Right atrium auricular region (tissue), 2 donors: ENCODE measurements around the gene NCOA4. TPM values are rescaled to one million over a fixed set of nuclear protein-coding genes. Genes with fewer than 3 reads are reported as not detected.
"Not testable (repeated sequence)": the region's sequence is repeated elsewhere in the genome, so short reads cannot be mapped to it uniquely, and the experiment has no call there.

Source experiments
- DNase-seq: peaks from one replicate; pipeline ENCODE4 v3.0.0-alpha.2; 2019; ENCODE audit warnings: low spot score
- H3K27ac ChIP-seq, 2 donors: fragments of 200-600 bp; sonication (generic); 1 replicate in 1 of 2; 2 replicates in 1 of 2; pipeline ENCODE4 v1.5.1; 2016 to 2019
- H3K27me3 ChIP-seq, 2 donors: fragments of 200-600 bp; sonication (generic); one replicate each; pipeline versions ENCODE4 v1.5.1 to v1.6.0; 2017 to 2019
- H3K36me3 ChIP-seq: fragments of 200-600 bp; sonication (generic); one replicate; pipeline ENCODE4 v1.5.1; 2016
- H3K4me1 ChIP-seq, 2 donors: fragments of 200-600 bp; sonication (generic); one replicate each; pipeline versions ENCODE4 v1.5.1 to v1.6.0; 2017 to 2019
- H3K4me3 ChIP-seq, 2 donors: fragments of 200-600 bp; sonication (generic); 1 replicate in 1 of 2; 2 replicates in 1 of 2; pipeline ENCODE4 v1.5.1; 2017 to 2019; ENCODE audit warnings: mild to moderate bottlenecking in 1 of 2, moderate library complexity in 1 of 2
- H3K9me3 ChIP-seq, 2 donors: fragments of 200-600 bp; sonication (generic); one replicate each; pipeline ENCODE4 v1.5.1; 2019
- CTCF ChIP-seq, 2 donors: fragments of 200-600 bp; sonication (generic); IDR thresholded peaks; one replicate each; pipeline ENCODE4 v1.5.1; 2019; ENCODE audit warnings: antibody characterized with exemption in 2 of 2
- total RNA-seq, 2 donors: library from RNA; depleted of rRNA; stranded (reverse); fragments of >200 nt; gene quantifications; one replicate each; pipeline ENCODE4 v1.1.0, GENCODE V29; 2016

Gene NCOA4
- total RNA-seq, 2 donors from 2014 or later, result 155 to 259 TPM

- Histone ChIP-seq H3K9me3 (peaks cover 5% of the 10 kb centered on the region in 2 donors), H3K4me1 (no peaks in the 10 kb centered on the region), H3K36me3 (no peaks in the 10 kb centered on the region), H3K27ac (no peak overlapping the region), H3K27me3 (no peaks in the 10 kb centered on the region), H3K4me3 (no peak overlapping the region)
- no peak for TF ChIP-seq CTCF (IDR thresholded peaks at IDR 0.05)
- DNase-seq, result no peak
Observed at GRCh38 chr10:46055771-46056170, 25.3 kb upstream of the NCOA4 start.

GRCh38 chr10:46053534-46054434, 23.4 kb upstream of the NCOA4 start:
- H3K27me3 ChIP-seq, result no peaks in the 10 kb centered on the region
- no peak for TF ChIP-seq CTCF (IDR thresholded peaks at IDR 0.05)
- no peaks in the 10 kb centered on the region for H3K4me1 ChIP-seq
- no peak for DNase-seq
- peaks cover 5% of the 10 kb centered on the region in 2 donors for H3K9me3 ChIP-seq
- no peaks in the 10 kb centered on the region for H3K36me3 ChIP-seq
- H3K27ac ChIP-seq, result no peak overlapping the region
- no peak overlapping the region for H3K4me3 ChIP-seq

- Histone ChIP-seq H3K4me3 (no peak overlapping the region), H3K36me3 (no peaks in the 10 kb centered on the region), H3K27ac (no peak overlapping the region), H3K27me3 (no peaks in the 10 kb centered on the region), H3K9me3 (peaks cover 5% of the 10 kb centered on the region in 2 donors), H3K4me1 (no peaks in the 10 kb centered on the region)
- no peak for DNase-seq
- no peak for TF ChIP-seq CTCF (IDR thresholded peaks at IDR 0.05)
Observed at GRCh38 chr10:46052791-46053375, 22.5 kb upstream of the NCOA4 start.

GRCh38 chr10:46052057-46052790, 21.8 kb upstream of the NCOA4 start:
- Histone ChIP-seq H3K4me1 (no peaks in the 10 kb centered on the region), H3K27ac (no peak overlapping the region), H3K27me3 (no peaks in the 10 kb centered on the region), H3K9me3 (peaks cover under 1 to 3% of the 10 kb centered on the region in 2 donors), H3K36me3 (no peaks in the 10 kb centered on the region), H3K4me3 (no peak overlapping the region)
- DNase-seq, result no peak
- no peak for TF ChIP-seq CTCF (IDR thresholded peaks at IDR 0.05)

- Histone ChIP-seq H3K27me3 (no peaks in the 10 kb centered on the region), H3K4me3 (no peak overlapping the region), H3K27ac (no peak overlapping the region), H3K9me3 (no peaks in the 10 kb centered on the region), H3K4me1 (no peaks in the 10 kb centered on the region), H3K36me3 (no peaks in the 10 kb centered on the region)
- DNase-seq, result no peak
- no peak for TF ChIP-seq CTCF (IDR thresholded peaks at IDR 0.05)
Observed at GRCh38 chr10:46050941-46051623, 20.7 kb upstream of the NCOA4 start.

- not testable (repeated sequence) for H3K36me3 ChIP-seq, H3K27ac ChIP-seq, H3K4me3 ChIP-seq, H3K27me3 ChIP-seq, H3K4me1 ChIP-seq, DNase-seq, H3K9me3 ChIP-seq
Observed at GRCh38 chr10:46049497-46049831, 19.0 kb upstream of the NCOA4 start.
